HepG2 (cell line): ENCODE results near the gene PFKP.

Source experiments
- ELF4 ChIP-seq: sonication (generic); formaldehyde crosslinking; IDR thresholded peaks from 2 replicates; pipeline ENCODE4 v1.5.0; 2020; ENCODE audit warnings: missing genetic modification reagents, mild to moderate bottlenecking, moderate library complexity, borderline replicate concordance
- HMG20A ChIP-seq: IDR thresholded peaks from 2 replicates; pipeline ENCODE4 v1.6.1; 2016; ENCODE audit warnings: borderline replicate concordance
- SALL2 ChIP-seq: sonication (generic); formaldehyde crosslinking; IDR thresholded peaks from 2 replicates; pipeline ENCODE4 v1.8.1; 2023; ENCODE audit warnings: mild to moderate bottlenecking, missing genetic modification reagents, inconsistent platforms
- THAP8 ChIP-seq: sonication (generic); formaldehyde crosslinking; IDR thresholded peaks from 2 replicates; pipeline ENCODE4 v1.5.1; 2020; ENCODE audit warnings: missing genetic modification reagents, mild to moderate bottlenecking, borderline replicate concordance
- ZNF670 ChIP-seq: sonication (generic); formaldehyde crosslinking; IDR thresholded peaks from 2 replicates; pipeline ENCODE4 v1.8.0; 2022; ENCODE audit warnings: mild to moderate bottlenecking, missing genetic modification reagents, borderline replicate concordance
- TF ChIP-seq, protein P1 (sequence below): sonication (generic); formaldehyde crosslinking; IDR thresholded peaks from 2 replicates; pipeline ENCODE4 v1.5.0; 2020; ENCODE audit warnings: mild to moderate bottlenecking, missing genetic modification reagents, moderate library complexity
- TF ChIP-seq, protein P2 (sequence below), 2 experiments: sonication (generic) in 1 of 2; formaldehyde crosslinking in 1 of 2; IDR thresholded peaks; 2 replicates each; pipeline versions ENCODE4 v1.5.1 to v1.6.1; 2011 to 2020; ENCODE audit warnings: borderline replicate concordance in 1 of 2, low read depth in 1 of 2, low read length in 1 of 2, mild to moderate bottlenecking in 1 of 2, missing genetic modification reagents in 1 of 2, moderate library complexity in 1 of 2
- TF ChIP-seq, protein P3 (sequence below): sonication (generic); formaldehyde crosslinking; IDR thresholded peaks from 2 replicates; pipeline ENCODE4 v1.8.0; 2022; ENCODE audit warnings: mild to moderate bottlenecking, missing genetic modification reagents; ENCODE audit not compliant: insufficient replicate concordance

DNA sequence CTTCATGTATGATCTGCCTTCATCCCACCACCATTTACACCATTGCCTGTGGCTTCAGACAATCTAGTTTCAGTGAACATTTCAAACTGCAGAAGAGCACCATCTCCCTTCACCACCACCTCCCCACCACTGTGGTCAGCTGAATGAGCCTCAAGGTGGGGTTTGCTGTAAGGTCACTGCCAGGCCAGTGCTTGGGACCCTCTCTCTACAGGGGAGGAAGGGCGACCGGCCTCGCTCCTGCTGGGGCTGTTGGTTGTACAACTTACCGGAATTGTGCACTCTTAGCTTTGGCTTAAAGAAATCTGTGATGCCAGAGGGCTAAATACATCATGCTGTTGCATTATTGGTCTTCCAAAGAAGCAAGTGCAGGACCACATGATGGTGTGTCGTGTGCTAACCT is 26.6 kb downstream of the PFKP start:
- TF ChIP-seq HMG20A (CRISPR knock-in tag) (no peak), ZNF670 (no peak), ELF4 (CRISPR knock-in tag) (no peak), THAP8 (CRISPR knock-in tag) (no peak), SALL2 (CRISPR knock-in tag) (no peak)
- TF ChIP-seq, protein P1, sequence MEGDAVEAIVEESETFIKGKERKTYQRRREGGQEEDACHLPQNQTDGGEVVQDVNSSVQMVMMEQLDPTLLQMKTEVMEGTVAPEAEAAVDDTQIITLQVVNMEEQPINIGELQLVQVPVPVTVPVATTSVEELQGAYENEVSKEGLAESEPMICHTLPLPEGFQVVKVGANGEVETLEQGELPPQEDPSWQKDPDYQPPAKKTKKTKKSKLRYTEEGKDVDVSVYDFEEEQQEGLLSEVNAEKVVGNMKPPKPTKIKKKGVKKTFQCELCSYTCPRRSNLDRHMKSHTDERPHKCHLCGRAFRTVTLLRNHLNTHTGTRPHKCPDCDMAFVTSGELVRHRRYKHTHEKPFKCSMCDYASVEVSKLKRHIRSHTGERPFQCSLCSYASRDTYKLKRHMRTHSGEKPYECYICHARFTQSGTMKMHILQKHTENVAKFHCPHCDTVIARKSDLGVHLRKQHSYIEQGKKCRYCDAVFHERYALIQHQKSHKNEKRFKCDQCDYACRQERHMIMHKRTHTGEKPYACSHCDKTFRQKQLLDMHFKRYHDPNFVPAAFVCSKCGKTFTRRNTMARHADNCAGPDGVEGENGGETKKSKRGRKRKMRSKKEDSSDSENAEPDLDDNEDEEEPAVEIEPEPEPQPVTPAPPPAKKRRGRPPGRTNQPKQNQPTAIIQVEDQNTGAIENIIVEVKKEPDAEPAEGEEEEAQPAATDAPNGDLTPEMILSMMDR (CRISPR knock-in tag), result no peak
- TF ChIP-seq, protein P2, sequence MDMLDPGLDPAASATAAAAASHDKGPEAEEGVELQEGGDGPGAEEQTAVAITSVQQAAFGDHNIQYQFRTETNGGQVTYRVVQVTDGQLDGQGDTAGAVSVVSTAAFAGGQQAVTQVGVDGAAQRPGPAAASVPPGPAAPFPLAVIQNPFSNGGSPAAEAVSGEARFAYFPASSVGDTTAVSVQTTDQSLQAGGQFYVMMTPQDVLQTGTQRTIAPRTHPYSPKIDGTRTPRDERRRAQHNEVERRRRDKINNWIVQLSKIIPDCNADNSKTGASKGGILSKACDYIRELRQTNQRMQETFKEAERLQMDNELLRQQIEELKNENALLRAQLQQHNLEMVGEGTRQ (IDR thresholded peaks at IDR 0.05; ENCODE audit: low read depth, low read length), result no peak
- TF ChIP-seq, protein P2 (CRISPR knock-in tag; IDR thresholded peaks at IDR 0.05; ENCODE audit: borderline replicate concordance), result no peak
- TF ChIP-seq, protein P3, sequence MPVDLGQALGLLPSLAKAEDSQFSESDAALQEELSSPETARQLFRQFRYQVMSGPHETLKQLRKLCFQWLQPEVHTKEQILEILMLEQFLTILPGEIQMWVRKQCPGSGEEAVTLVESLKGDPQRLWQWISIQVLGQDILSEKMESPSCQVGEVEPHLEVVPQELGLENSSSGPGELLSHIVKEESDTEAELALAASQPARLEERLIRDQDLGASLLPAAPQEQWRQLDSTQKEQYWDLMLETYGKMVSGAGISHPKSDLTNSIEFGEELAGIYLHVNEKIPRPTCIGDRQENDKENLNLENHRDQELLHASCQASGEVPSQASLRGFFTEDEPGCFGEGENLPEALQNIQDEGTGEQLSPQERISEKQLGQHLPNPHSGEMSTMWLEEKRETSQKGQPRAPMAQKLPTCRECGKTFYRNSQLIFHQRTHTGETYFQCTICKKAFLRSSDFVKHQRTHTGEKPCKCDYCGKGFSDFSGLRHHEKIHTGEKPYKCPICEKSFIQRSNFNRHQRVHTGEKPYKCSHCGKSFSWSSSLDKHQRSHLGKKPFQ (CRISPR knock-in tag), result no peak
